H1 (cell line): ENCODE measurements around the gene CEBPG. TPM values are rescaled to one million over a fixed set of nuclear protein-coding genes. Genes with fewer than 3 reads are reported as not detected.

Experiments
- CBX5 ChIP-seq: fragments of 300-800, 300-1000 bp; sonication (generic); IDR thresholded peaks from 2 replicates; pipeline ENCODE4 v1.7.1; 2016; ENCODE audit warnings: antibody characterized with exemption, low read length, low read depth
- CBX8 ChIP-seq: fragments of 300-800, 300-1000 bp; sonication (generic); IDR thresholded peaks from 2 replicates; pipeline ENCODE4 v1.7.1; 2016; ENCODE audit warnings: low read depth, low read length, borderline replicate concordance
- HDAC6 ChIP-seq: IDR thresholded peaks from one replicate; pipeline ENCODE4 v1.7.1; 2012; ENCODE audit warnings: low read depth, mild to moderate bottlenecking, inconsistent platforms, low read length, moderate library complexity
- KDM1A ChIP-seq: fragments of 200-600, 300-600 bp; sonication (generic); IDR thresholded peaks from 2 replicates; pipeline ENCODE4 v1.7.1; 2016; ENCODE audit warnings: mild to moderate bottlenecking, low read length, borderline replicate concordance
- RXRA ChIP-seq: IDR thresholded peaks from 2 replicates; pipeline ENCODE4 v1.6.1; 2011; ENCODE audit warnings: low read depth, mild to moderate bottlenecking, low read length, moderate library complexity; ENCODE audit not compliant: insufficient read depth
- SIN3A ChIP-seq, 2 experiments: IDR thresholded peaks in 1 of 2; conservative IDR thresholded peaks in 1 of 2; 2 replicates each; pipeline ENCODE4 v1.6.1; 2011 to 2012; ENCODE audit warnings: low read length in 2 of 2, improper control_type of control experiment in 1 of 2, low read depth in 1 of 2, mild to moderate bottlenecking in 1 of 2
- SP4 ChIP-seq: IDR thresholded peaks from 2 replicates; pipeline ENCODE4 v1.6.1; 2012; ENCODE audit warnings: low read length, inconsistent platforms
- TBP ChIP-seq: IDR thresholded peaks from 2 replicates; pipeline ENCODE4 v1.6.1; 2011; ENCODE audit warnings: low read depth, low read length, improper control_type of control experiment
- TEAD4 ChIP-seq: IDR thresholded peaks from 2 replicates; pipeline ENCODE4 v1.6.1; 2012; ENCODE audit warnings: low read depth, low read length, inconsistent platforms, mixed read lengths
- polyA plus RNA-seq, 7 experiments: library from polyadenylated mRNA; depleted of rRNA in 3 of 7; stranded (reverse) in 5 of 7; unstranded in 2 of 7; fragments of >200 nt in 5 of 7; fragments of 200-250 nt in 2 of 7; gene quantifications; 1 replicate in 5 of 7; 2 replicates in 1 of 7; 4 replicates in 1 of 7; pipeline versions ENCODE4 v1.2.1 to v1.2.3, GENCODE V29; 2011 to 2013; ENCODE audit warnings: missing spikeins in 2 of 7, mixed read lengths in 2 of 7
- total RNA-seq: library from RNA; stranded (reverse); fragmentation: NEBNext Ultra II Directional; extraction: Animal tissue kit (Norgen Biotek cat#: 25700); gene quantifications from 2 replicates; pipeline ENCODE4 v1.2.1, GENCODE V29; 2021
- TF ChIP-seq, protein P1 (sequence below): fragments of 300-600 bp; sonication (generic); IDR thresholded peaks from 2 replicates; pipeline ENCODE4 v1.7.1; 2012; ENCODE audit warnings: low read length, moderate library complexity, mild to moderate bottlenecking, inconsistent platforms; ENCODE audit not compliant: insufficient replicate concordance

The CEBPG gene
- total and polyA plus RNA-seq, 2 of the 8 experiments (the other 6 are each of a cell fraction or from before 2014, with no cell fraction given): 12.3 to 35.4 TPM

GRCh38 chr19:33396701-33397535, 23.4 kb downstream of the CEBPG start (continued):
- TF ChIP-seq, protein P1, sequence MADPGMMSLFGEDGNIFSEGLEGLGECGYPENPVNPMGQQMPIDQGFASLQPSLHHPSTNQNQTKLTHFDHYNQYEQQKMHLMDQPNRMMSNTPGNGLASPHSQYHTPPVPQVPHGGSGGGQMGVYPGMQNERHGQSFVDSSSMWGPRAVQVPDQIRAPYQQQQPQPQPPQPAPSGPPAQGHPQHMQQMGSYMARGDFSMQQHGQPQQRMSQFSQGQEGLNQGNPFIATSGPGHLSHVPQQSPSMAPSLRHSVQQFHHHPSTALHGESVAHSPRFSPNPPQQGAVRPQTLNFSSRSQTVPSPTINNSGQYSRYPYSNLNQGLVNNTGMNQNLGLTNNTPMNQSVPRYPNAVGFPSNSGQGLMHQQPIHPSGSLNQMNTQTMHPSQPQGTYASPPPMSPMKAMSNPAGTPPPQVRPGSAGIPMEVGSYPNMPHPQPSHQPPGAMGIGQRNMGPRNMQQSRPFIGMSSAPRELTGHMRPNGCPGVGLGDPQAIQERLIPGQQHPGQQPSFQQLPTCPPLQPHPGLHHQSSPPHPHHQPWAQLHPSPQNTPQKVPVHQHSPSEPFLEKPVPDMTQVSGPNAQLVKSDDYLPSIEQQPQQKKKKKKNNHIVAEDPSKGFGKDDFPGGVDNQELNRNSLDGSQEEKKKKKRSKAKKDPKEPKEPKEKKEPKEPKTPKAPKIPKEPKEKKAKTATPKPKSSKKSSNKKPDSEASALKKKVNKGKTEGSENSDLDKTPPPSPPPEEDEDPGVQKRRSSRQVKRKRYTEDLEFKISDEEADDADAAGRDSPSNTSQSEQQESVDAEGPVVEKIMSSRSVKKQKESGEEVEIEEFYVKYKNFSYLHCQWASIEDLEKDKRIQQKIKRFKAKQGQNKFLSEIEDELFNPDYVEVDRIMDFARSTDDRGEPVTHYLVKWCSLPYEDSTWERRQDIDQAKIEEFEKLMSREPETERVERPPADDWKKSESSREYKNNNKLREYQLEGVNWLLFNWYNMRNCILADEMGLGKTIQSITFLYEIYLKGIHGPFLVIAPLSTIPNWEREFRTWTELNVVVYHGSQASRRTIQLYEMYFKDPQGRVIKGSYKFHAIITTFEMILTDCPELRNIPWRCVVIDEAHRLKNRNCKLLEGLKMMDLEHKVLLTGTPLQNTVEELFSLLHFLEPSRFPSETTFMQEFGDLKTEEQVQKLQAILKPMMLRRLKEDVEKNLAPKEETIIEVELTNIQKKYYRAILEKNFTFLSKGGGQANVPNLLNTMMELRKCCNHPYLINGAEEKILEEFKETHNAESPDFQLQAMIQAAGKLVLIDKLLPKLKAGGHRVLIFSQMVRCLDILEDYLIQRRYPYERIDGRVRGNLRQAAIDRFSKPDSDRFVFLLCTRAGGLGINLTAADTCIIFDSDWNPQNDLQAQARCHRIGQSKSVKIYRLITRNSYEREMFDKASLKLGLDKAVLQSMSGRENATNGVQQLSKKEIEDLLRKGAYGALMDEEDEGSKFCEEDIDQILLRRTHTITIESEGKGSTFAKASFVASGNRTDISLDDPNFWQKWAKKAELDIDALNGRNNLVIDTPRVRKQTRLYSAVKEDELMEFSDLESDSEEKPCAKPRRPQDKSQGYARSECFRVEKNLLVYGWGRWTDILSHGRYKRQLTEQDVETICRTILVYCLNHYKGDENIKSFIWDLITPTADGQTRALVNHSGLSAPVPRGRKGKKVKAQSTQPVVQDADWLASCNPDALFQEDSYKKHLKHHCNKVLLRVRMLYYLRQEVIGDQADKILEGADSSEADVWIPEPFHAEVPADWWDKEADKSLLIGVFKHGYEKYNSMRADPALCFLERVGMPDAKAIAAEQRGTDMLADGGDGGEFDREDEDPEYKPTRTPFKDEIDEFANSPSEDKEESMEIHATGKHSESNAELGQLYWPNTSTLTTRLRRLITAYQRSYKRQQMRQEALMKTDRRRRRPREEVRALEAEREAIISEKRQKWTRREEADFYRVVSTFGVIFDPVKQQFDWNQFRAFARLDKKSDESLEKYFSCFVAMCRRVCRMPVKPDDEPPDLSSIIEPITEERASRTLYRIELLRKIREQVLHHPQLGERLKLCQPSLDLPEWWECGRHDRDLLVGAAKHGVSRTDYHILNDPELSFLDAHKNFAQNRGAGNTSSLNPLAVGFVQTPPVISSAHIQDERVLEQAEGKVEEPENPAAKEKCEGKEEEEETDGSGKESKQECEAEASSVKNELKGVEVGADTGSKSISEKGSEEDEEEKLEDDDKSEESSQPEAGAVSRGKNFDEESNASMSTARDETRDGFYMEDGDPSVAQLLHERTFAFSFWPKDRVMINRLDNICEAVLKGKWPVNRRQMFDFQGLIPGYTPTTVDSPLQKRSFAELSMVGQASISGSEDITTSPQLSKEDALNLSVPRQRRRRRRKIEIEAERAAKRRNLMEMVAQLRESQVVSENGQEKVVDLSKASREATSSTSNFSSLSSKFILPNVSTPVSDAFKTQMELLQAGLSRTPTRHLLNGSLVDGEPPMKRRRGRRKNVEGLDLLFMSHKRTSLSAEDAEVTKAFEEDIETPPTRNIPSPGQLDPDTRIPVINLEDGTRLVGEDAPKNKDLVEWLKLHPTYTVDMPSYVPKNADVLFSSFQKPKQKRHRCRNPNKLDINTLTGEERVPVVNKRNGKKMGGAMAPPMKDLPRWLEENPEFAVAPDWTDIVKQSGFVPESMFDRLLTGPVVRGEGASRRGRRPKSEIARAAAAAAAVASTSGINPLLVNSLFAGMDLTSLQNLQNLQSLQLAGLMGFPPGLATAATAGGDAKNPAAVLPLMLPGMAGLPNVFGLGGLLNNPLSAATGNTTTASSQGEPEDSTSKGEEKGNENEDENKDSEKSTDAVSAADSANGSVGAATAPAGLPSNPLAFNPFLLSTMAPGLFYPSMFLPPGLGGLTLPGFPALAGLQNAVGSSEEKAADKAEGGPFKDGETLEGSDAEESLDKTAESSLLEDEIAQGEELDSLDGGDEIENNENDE: no peak
- TF ChIP-seq HDAC6 (no peak), SP4 (no peak), TEAD4 (peak; percentile 39; the same call in 1 of the 2 replicates), TBP (no peak), KDM1A (no peak), CBX5 (no peak), RXRA (no peak), SIN3A (conservative IDR thresholded peaks at IDR 0.05 in 1 of 2, IDR thresholded peaks at IDR 0.05 in 1 of 2; ENCODE audit: low read depth in 1 of 2, low read length in 2 of 2) (no peak), CBX8 (no peak)
